ENCODE data around the gene IP6K2. TPM values are rescaled to one million over a fixed set of nuclear protein-coding genes. Genes with fewer than 3 reads are reported as not detected.

The IP6K2 gene
- total RNA-seq, 2 donors from 2014 or later = 93.7 to 116 TPM

DNA sequence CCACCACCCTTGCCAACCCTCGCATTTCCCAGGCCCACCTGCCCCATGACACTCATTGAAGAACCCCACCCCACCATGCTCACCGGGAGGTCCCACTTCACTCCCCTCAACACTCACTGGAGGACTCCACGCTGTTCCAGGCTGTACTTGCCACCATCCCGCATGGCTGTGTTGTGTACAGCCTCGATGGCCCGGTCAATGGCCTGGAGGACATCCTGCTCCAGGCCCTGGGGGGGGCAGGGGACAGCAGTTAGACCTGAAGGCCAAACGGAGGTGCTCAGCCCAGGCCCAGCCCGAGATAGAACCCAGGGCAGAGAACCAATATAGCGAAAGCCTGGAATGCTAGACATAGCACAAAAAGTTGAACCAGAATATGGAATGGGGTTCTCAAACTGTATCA, 34.2 kb downstream of the IP6K2 start:
- ATAC-seq (no peak), DNase-seq (no peak)
- H3K9me3 ChIP-seq (ENCODE audit: control insufficient read depth, low read length, poor library complexity, severe bottlenecking) = no peaks in the 10 kb centered on the region
- Mint-ChIP-seq H3K27me3 (no peaks in the 10 kb centered on the region), H3K4me1 (peaks cover 32% of the 10 kb centered on the region), H3K36me3 (ENCODE audit: low read depth) (peaks cover 6% of the 10 kb centered on the region), H3K4me3 (no peak overlapping the region), H3K27ac (peak overlapping the region; percentile 41)

DNA sequence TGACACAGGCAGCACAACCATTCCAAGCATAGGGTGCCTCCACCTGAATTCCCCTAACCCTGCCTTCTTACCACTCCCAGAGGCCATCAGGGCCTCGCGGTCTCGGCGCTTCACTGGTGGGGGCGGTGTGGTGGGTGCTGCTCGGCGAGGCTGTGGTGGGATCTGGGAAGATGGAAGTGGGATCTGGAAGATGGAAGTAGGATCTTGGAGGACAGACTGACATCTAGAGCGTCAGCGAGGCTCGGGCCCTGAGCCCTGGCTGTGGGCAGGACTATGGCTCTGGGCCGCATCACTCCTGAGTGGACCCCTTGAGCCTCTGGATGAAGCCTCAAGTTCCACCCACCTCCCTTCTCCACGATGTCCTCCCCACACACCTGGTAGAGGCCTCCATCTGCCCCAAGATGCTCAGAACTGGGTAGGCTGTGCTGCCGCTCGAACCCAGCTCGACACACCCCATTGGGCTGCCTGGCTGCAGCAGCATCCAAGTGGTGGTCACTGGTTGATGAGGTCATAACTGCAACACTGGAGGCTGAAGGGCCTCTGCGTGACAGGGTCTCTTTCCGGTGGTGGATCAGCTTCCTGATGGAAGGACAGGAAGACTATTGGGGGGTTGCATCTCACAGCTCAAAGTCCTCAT, 34.9 kb downstream of the IP6K2 start:
- no peak for DNase-seq
- H3K36me3 Mint-ChIP-seq (ENCODE audit: low read depth) = peaks cover 12% of the 10 kb centered on the region
- H3K27ac Mint-ChIP-seq = no peak overlapping the region
- no peak overlapping the region for H3K4me3 Mint-ChIP-seq
- no peaks in the 10 kb centered on the region for H3K9me3 ChIP-seq (ENCODE audit: control insufficient read depth, low read length, poor library complexity, severe bottlenecking)
- H3K27me3 Mint-ChIP-seq = no peaks in the 10 kb centered on the region
- peaks cover 35% of the 10 kb centered on the region for H3K4me1 Mint-ChIP-seq
- ATAC-seq = no peak

- H3K9me3 ChIP-seq (ENCODE audit: control insufficient read depth, low read length, poor library complexity, severe bottlenecking) = no peaks in the 10 kb centered on the region
- Mint-ChIP-seq H3K27ac (no peak overlapping the region), H3K4me3 (no peak overlapping the region), H3K27me3 (no peaks in the 10 kb centered on the region), H3K4me1 (peaks cover 33% of the 10 kb centered on the region), H3K36me3 (ENCODE audit: low read depth) (peaks cover 12% of the 10 kb centered on the region)
- no peak for ATAC-seq
- DNase-seq = no peak
These were observed 35.5 kb downstream of the IP6K2 start for GRCh38 chr3:48681541-48681880.

DNA sequence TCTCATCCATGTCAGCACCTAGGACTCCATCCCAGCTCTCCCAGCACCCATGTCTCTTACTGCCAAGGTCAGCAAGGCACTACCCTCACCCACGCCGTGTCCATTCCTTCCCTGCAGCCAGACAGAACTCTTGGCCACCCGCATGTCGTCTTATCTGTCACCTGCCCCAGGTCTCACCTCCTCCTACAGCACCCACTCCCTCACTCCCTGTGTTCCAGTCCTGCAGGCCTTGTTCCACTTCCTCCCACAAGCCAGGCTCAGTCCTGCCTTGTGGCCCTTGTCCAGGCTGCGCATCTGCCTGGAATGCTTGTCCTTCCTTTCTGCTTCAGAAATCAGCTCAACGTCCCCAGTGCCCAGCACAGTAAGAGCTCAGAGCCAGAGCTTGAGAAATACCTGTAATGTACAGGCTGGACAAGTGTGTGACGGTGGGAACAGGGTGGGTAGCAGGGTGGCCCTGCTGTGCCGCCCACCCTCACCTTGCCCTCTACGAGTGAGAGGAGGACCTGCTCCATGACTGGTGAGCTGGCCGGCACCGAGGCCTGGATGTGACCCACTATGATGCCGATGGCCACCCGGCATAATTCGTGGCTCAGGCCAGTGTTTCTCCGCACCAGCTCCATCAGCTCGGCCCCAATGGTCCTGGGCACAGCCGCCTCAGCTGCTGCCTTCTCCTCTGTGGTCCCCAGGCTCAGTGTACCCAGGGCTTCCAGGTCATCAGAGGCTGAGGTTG, 36.0 kb downstream of the IP6K2 start:
- no peaks in the 10 kb centered on the region for H3K9me3 ChIP-seq (ENCODE audit: control insufficient read depth, low read length, poor library complexity, severe bottlenecking)
- ATAC-seq = no peak
- Mint-ChIP-seq H3K27me3 (no peaks in the 10 kb centered on the region), H3K4me3 (no peak overlapping the region), H3K4me1 (peaks cover 32% of the 10 kb centered on the region), H3K36me3 (ENCODE audit: low read depth) (peaks cover 12% of the 10 kb centered on the region), H3K27ac (no peak overlapping the region)
- DNase-seq = no peak

GRCh38 chr3:48679411-48680391, 37.3 kb downstream of the IP6K2 start:
- Mint-ChIP-seq H3K27ac (no peak overlapping the region), H3K4me3 (no peak overlapping the region), H3K27me3 (no peaks in the 10 kb centered on the region), H3K4me1 (peaks cover 28% of the 10 kb centered on the region), H3K36me3 (ENCODE audit: low read depth) (peaks cover 16% of the 10 kb centered on the region)
- ATAC-seq (peak; percentile 37), DNase-seq (no peak)
- no peaks in the 10 kb centered on the region for H3K9me3 ChIP-seq (ENCODE audit: control insufficient read depth, low read length, poor library complexity, severe bottlenecking)

DNA sequence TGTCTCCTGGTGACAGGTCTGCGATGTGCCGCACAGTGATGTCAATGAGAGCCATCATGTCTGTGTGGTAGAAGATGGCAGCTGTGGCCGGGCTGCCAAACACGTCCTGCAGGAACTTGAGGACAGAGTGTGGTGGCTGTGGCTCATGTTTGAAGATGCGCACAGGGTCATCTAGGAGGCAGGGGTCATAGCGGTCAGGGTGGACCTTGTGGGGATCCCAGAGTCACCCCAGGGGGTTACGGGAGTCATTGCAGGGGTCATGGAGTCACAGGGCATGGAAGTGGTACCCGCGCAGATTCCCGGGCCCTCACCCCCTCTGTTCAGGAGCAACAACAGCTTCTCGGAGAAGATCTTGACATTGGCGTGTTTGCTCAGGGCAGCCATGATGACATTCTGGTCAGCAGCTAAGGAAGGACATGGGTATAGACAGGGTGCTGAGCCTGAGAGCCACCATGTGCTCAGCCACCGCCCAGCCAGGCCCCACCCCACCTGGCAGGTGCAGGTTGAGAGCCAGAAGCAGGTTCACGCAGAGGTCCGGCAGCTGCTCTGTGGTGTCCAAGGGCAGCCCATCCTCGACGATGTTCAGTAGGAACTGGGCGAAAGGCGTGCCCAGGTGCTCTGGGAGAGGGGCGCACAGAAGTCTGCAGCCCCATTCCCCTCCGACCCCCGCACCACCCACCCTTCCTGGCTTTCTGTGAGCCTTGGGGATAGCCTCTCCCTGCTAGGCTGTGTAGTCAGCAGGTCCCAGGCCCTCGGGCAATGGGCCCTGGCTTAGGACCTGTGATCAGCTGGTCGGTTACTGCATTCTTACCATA, 38.2 kb downstream of the IP6K2 start:
- DNase-seq (no peak), ATAC-seq (no peak)
- no peak overlapping the region for H3K4me3 Mint-ChIP-seq
- H3K9me3 ChIP-seq (ENCODE audit: control insufficient read depth, low read length, poor library complexity, severe bottlenecking) = no peaks in the 10 kb centered on the region
- no peaks in the 10 kb centered on the region for H3K27me3 Mint-ChIP-seq
- peaks cover 16% of the 10 kb centered on the region for H3K36me3 Mint-ChIP-seq (ENCODE audit: low read depth)
- H3K4me1 Mint-ChIP-seq = peaks cover 22% of the 10 kb centered on the region
- H3K27ac Mint-ChIP-seq = no peak overlapping the region

- no peak for DNase-seq
- H3K9me3 ChIP-seq (ENCODE audit: control insufficient read depth, low read length, poor library complexity, severe bottlenecking) = no peaks in the 10 kb centered on the region
- Mint-ChIP-seq H3K4me3 (no peak overlapping the region), H3K4me1 (peaks cover 21% of the 10 kb centered on the region), H3K27ac (peak overlapping the region; percentile 22), H3K27me3 (no peaks in the 10 kb centered on the region), H3K36me3 (ENCODE audit: low read depth) (peaks cover 16% of the 10 kb centered on the region)
- no peak for ATAC-seq
These were observed 39.0 kb downstream of the IP6K2 start for GRCh38 chr3:48678056-48678455.

GRCh38 chr3:48674505-48674904, 42.5 kb downstream of the IP6K2 start:
- H3K9me3 ChIP-seq (ENCODE audit: control insufficient read depth, low read length, poor library complexity, severe bottlenecking) = no peaks in the 10 kb centered on the region
- ATAC-seq (no peak), DNase-seq (no peak)
- H3K4me3 Mint-ChIP-seq = no peak overlapping the region
- peaks cover 11% of the 10 kb centered on the region for H3K36me3 Mint-ChIP-seq (ENCODE audit: low read depth)
- peak overlapping the region; percentile 53 for H3K27ac Mint-ChIP-seq
- peaks cover 11% of the 10 kb centered on the region for H3K4me1 Mint-ChIP-seq
- H3K27me3 Mint-ChIP-seq = no peaks in the 10 kb centered on the region

- Mint-ChIP-seq H3K36me3 (ENCODE audit: low read depth) (peaks cover 7% of the 10 kb centered on the region), H3K4me1 (peaks cover 9% of the 10 kb centered on the region), H3K27me3 (no peaks in the 10 kb centered on the region), H3K27ac (peak overlapping the region; percentile 54), H3K4me3 (no peak overlapping the region)
- H3K9me3 ChIP-seq (ENCODE audit: control insufficient read depth, low read length, poor library complexity, severe bottlenecking) = no peaks in the 10 kb centered on the region
- ATAC-seq (no peak), DNase-seq (no peak)
These were observed 44.5 kb downstream of the IP6K2 start for GRCh38 chr3:48672522-48672921.

- H3K9me3 ChIP-seq (ENCODE audit: control insufficient read depth, low read length, poor library complexity, severe bottlenecking) = no peaks in the 10 kb centered on the region
- ATAC-seq (no peak), DNase-seq (no peak)
- Mint-ChIP-seq H3K4me1 (peaks cover 8% of the 10 kb centered on the region), H3K4me3 (no peak overlapping the region), H3K27me3 (peaks cover 11% of the 10 kb centered on the region), H3K36me3 (ENCODE audit: low read depth) (no peaks in the 10 kb centered on the region), H3K27ac (peak overlapping the region; percentile 67)
These were observed 52.1 kb downstream of the IP6K2 start for GRCh38 chr3:48664929-48665328.

GRCh38 chr3:48664313-48664644, 52.7 kb downstream of the IP6K2 start:
- DNase-seq (no peak), ATAC-seq (no peak)
- Mint-ChIP-seq H3K27ac (peak overlapping the region; percentile 67), H3K27me3 (peaks cover 11% of the 10 kb centered on the region), H3K36me3 (ENCODE audit: low read depth) (no peaks in the 10 kb centered on the region), H3K4me1 (peaks cover 8% of the 10 kb centered on the region), H3K4me3 (peak overlapping the region; percentile 87)
- H3K9me3 ChIP-seq (ENCODE audit: control insufficient read depth, low read length, poor library complexity, severe bottlenecking) = no peaks in the 10 kb centered on the region

DNA sequence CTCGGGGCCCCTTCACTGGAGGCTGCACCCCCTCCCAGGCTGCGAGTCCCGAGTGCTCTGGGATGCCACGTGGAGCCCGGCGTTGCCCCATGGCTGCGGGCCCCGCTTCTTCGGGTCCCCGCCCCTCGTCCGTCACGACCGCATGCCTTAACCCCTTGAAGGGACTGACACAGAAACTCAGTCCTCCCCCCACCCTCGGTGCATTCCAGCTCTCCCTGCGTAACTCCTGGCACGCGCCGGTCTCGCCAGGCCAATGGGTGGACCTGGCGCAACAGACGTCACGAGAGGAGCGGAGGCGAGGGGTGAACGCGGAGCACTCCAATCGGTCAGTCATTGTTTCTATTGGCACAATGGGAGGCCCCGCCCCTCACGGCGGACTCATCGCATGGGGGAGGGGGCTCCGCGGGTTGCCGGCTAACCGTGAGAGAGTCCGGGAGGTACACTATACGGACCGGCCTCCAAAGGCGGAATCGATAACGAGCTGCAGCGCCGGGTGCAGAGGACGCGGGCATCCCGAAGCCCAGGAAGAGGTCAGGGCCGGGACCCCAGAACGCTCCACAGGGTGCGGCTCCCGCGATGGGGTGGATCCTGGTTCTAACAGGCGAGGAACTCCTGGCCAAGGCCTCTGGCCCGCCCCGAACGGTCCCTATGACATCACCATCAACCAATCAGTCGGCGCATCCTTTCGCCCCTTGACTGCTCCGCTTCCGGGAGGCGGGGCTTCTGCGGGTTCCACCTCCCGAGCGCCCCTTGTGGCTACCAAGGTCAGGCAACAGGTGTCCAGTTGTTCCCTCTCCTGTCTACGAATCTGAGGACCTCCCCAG, 53.3 kb downstream of the IP6K2 start:
- ATAC-seq (peak; percentile 86), DNase-seq (peak; percentile 79 to 84 (median 80))
- peaks cover 11% of the 10 kb centered on the region for H3K27me3 Mint-ChIP-seq
- no peaks in the 10 kb centered on the region for H3K9me3 ChIP-seq (ENCODE audit: control insufficient read depth, low read length, poor library complexity, severe bottlenecking)
- H3K4me3 Mint-ChIP-seq = peak overlapping the region; percentile 87
- H3K36me3 Mint-ChIP-seq (ENCODE audit: low read depth) = no peaks in the 10 kb centered on the region
- H3K4me1 Mint-ChIP-seq = peaks cover 8% of the 10 kb centered on the region
- H3K27ac Mint-ChIP-seq = peak overlapping the region; percentile 67
